ENCODE data around the gene POTEJ. TPM values are rescaled to one million over a fixed set of nuclear protein-coding genes. Genes with fewer than 3 reads are reported as not detected.
"Not testable (repeated sequence)": the region's sequence is repeated elsewhere in the genome, so short reads cannot be mapped to it uniquely, and the experiment has no call there.

The POTEJ gene
- total RNA-seq, 1 experiment from 2014 or later, result not detected

GRCh38 chr2:130692041-130692770 lies 81.0 kb downstream of the POTEJ start:
- H3K4me3 ChIP-seq (ENCODE audit: low read length); H3K9me3 ChIP-seq (ENCODE audit: low read length); ATAC-seq; BruUV-seq (replicated peaks); intact Hi-C loops (cut with micrococcal nuclease); H3K9ac ChIP-seq (ENCODE audit: low read length); H3F3A ChIP-seq (ENCODE audit: low read length, unreplicated experiment); H2AFZ ChIP-seq (ENCODE audit: low read length); H3K4me2 ChIP-seq (ENCODE audit: low read length); H4K20me1 ChIP-seq (ENCODE audit: low read length); H3K36me3 ChIP-seq (ENCODE audit: low read depth, low read length); DNase-seq; H3K79me2 ChIP-seq (ENCODE audit: low read length); H3K4me1 ChIP-seq (ENCODE audit: insufficient read depth, low read length); POLR2A ChIA-PET (ENCODE audit: unreplicated experiment); CTCF ChIA-PET; H3K27me3 ChIP-seq (ENCODE audit: low read length); H3K27ac ChIP-seq (ENCODE audit: low read length); H3K9me2 ChIP-seq (replicated peaks; ENCODE audit: low read length): not testable (repeated sequence)

- H2AFZ ChIP-seq (ENCODE audit: low read length); H3F3A ChIP-seq (ENCODE audit: low read length, unreplicated experiment); H3K27ac ChIP-seq (ENCODE audit: low read length); H3K4me2 ChIP-seq (ENCODE audit: low read length); BruUV-seq (replicated peaks); ATAC-seq; H3K9ac ChIP-seq (ENCODE audit: low read length); H3K36me3 ChIP-seq (ENCODE audit: low read depth, low read length); H4K20me1 ChIP-seq (ENCODE audit: low read length); CTCF ChIA-PET; H3K79me2 ChIP-seq (ENCODE audit: low read length); H3K9me3 ChIP-seq (ENCODE audit: low read length); intact Hi-C loops (cut with micrococcal nuclease); H3K4me1 ChIP-seq (ENCODE audit: insufficient read depth, low read length); H3K9me2 ChIP-seq (replicated peaks; ENCODE audit: low read length); H3K27me3 ChIP-seq (ENCODE audit: low read length); POLR2A ChIA-PET (ENCODE audit: unreplicated experiment); H3K4me3 ChIP-seq (ENCODE audit: low read length): not testable (repeated sequence)
- peak; percentile 0 for DNase-seq
Measured at GRCh38 chr2:130693474-130693873, 82.2 kb downstream of the POTEJ start.

GRCh38 chr2:130703250-130703649 lies 92.0 kb downstream of the POTEJ start:
- H3K27me3 ChIP-seq (ENCODE audit: low read length); intact Hi-C loops (cut with micrococcal nuclease); H4K20me1 ChIP-seq (ENCODE audit: low read length); POLR2A ChIA-PET (ENCODE audit: unreplicated experiment); H3K4me2 ChIP-seq (ENCODE audit: low read length); H3K9me3 ChIP-seq (ENCODE audit: low read length); H3K9me2 ChIP-seq (replicated peaks; ENCODE audit: low read length); ATAC-seq; H3K9ac ChIP-seq (ENCODE audit: low read length); H2AFZ ChIP-seq (ENCODE audit: low read length); DNase-seq; H3K79me2 ChIP-seq (ENCODE audit: low read length); H3K27ac ChIP-seq (ENCODE audit: low read length); H3K4me1 ChIP-seq (ENCODE audit: insufficient read depth, low read length); H3F3A ChIP-seq (ENCODE audit: low read length, unreplicated experiment); H3K4me3 ChIP-seq (ENCODE audit: low read length); CTCF ChIA-PET; BruUV-seq (replicated peaks); H3K36me3 ChIP-seq (ENCODE audit: low read depth, low read length): not testable (repeated sequence)

Other genes starting within 250 kb of the POTEJ start
- not detected in 2 replicates for gene POTEI, start 102.1 kb upstream of the POTEJ start, total RNA-seq (2014; rRNA removed)
- not detected in 2 replicates for gene CFC1B, start 90.2 kb upstream of the POTEJ start, total RNA-seq (2014; rRNA removed)
- gene CFC1, start 11.9 kb upstream of the POTEJ start, total RNA-seq (2014; rRNA removed), result not detected in 2 replicates
- not detected in 2 replicates for gene GPR148, start 117.6 kb downstream of the POTEJ start, total RNA-seq (2014; rRNA removed)
- gene AMER3, start 144.1 kb downstream of the POTEJ start, total RNA-seq (2014; rRNA removed), result not detected in 2 replicates
- 21.5 and 30.5 TPM in 2 replicates for gene ARHGEF4, start 225.5 kb downstream of the POTEJ start, total RNA-seq (2014; rRNA removed)

Measured in PC-3 (cell line).